Activated naive CD4-positive, alpha-beta T cell treated with anti-CD3 and anti-CD28 coated beads for 36 hours (primary cell): ENCODE data around the gene AOAH. TPM values are rescaled to one million over a fixed set of nuclear protein-coding genes. Genes with fewer than 3 reads are reported as not detected.

Experiments used
- CTCF ChIA-PET: fragments of 350-600 bp; sonication (Branson Sonifier 250); formaldehyde crosslinking; loops from one replicate; lab custom pipeline; 2021; ENCODE audit warnings: antibody characterized with exemption; lab: Charles Lee
- DNase-seq: peaks from one replicate; pipeline ENCODE4 v3.0.0-alpha.2; 2020
- H3K27ac Mint-ChIP-seq: one replicate; pipeline ENCODE4 v1.8.0; 2021; ENCODE audit warnings: mild to moderate bottlenecking, mixed read lengths
- H3K27me3 Mint-ChIP-seq: one replicate; pipeline ENCODE4 v1.8.0; 2021; ENCODE audit warnings: low read depth, mixed read lengths
- H3K36me3 Mint-ChIP-seq: one replicate; pipeline ENCODE4 v1.8.0; 2021; ENCODE audit warnings: low read depth, mixed read lengths
- H3K4me1 Mint-ChIP-seq: one replicate; pipeline ENCODE4 v1.8.0; 2021; ENCODE audit warnings: low read depth, mixed read lengths
- H3K4me3 Mint-ChIP-seq: one replicate; pipeline ENCODE4 v1.8.0; 2021; ENCODE audit warnings: mild to moderate bottlenecking, moderate library complexity, mixed read lengths
- H3K9me3 Mint-ChIP-seq: one replicate; pipeline ENCODE4 v1.8.0; 2021; ENCODE audit warnings: mixed read lengths
- intact Hi-C: fragments of 100-400 bp; cut with micrococcal nuclease; formaldehyde crosslinking; loops from one replicate; pipeline ENCODE4 v1.15.1; 2023
- total RNA-seq, 2 experiments: library from RNA; stranded (reverse); gene quantifications; one replicate each; pipeline ENCODE4 v1.2.3, GENCODE V29; 2021

Gene AOAH
- 1 to 10 TPM in 1 of 2 experiments, under 1 TPM in 1; 0.67 to 1.2 TPM for total RNA-seq

GRCh38 chr7:36723951-36724664 lies at the start of gene AOAH:
AOAH (minus strand) TSS chr7:36724494; CDS start chr7:36724148, 346 bp downstream.
- no peaks in the 10 kb centered on the region for H3K36me3 Mint-ChIP-seq
- H3K4me3 Mint-ChIP-seq, result peak within 1 kb of the TSS; percentile 63
- CTCF ChIA-PET, result interaction anchor here (0.7 kb wide), 2 partner anchors 62 to 120 kb away, joined by 3 read pairs; no protein-coding TSS in a partner anchor
- no peaks in the 10 kb centered on the region for H3K27me3 Mint-ChIP-seq
- peaks cover 70% of the 10 kb centered on the region for H3K4me1 Mint-ChIP-seq
- DNase-seq, result peak; percentile 88
- H3K27ac Mint-ChIP-seq, result peak within 1 kb of the TSS; percentile 84
- H3K9me3 Mint-ChIP-seq, result peaks cover 4% of the 10 kb centered on the region
- intact Hi-C loops, result loop anchor here (1.0 to 10.0 kb wide), 6 partner anchors 17 to 631 kb away; no protein-coding TSS in a partner anchor

GRCh38 chr7:36766451-36766850 lies 42.2 kb upstream of the AOAH start:
- H3K9me3 Mint-ChIP-seq, result no peaks in the 10 kb centered on the region
- no peaks in the 10 kb centered on the region for H3K36me3 Mint-ChIP-seq
- intact Hi-C loops, result no loop called here
- H3K27ac Mint-ChIP-seq, result no peak overlapping the region
- CTCF ChIA-PET, result interaction anchor here (1.3 kb wide), 1 partner anchor 11 kb away, joined by 4 read pairs; no protein-coding TSS in a partner anchor
- no peak overlapping the region for H3K4me3 Mint-ChIP-seq
- H3K4me1 Mint-ChIP-seq, result peaks cover 18% of the 10 kb centered on the region
- no peaks in the 10 kb centered on the region for H3K27me3 Mint-ChIP-seq
- no peak for DNase-seq

- Mint-ChIP-seq H3K4me3 (no peak overlapping the region), H3K4me1 (peaks cover 18% of the 10 kb centered on the region), H3K9me3 (no peaks in the 10 kb centered on the region), H3K36me3 (no peaks in the 10 kb centered on the region), H3K27me3 (no peaks in the 10 kb centered on the region), H3K27ac (no peak overlapping the region)
- intact Hi-C loops, result loop anchor here (2.0 kb wide), 1 partner anchor 19 kb away; no protein-coding TSS in a partner anchor
- no peak for DNase-seq
- CTCF ChIA-PET, result no interaction called here
These were observed 41.3 kb upstream of the AOAH start for GRCh38 chr7:36765605-36766004.

- CTCF ChIA-PET, result no interaction called here
- intact Hi-C loops, result loop anchor here (2.0 kb wide), 1 partner anchor 20 kb away; no protein-coding TSS in a partner anchor
These were observed 40.6 kb upstream of the AOAH start for GRCh38 chr7:36764929-36765328.

GRCh38 chr7:36763132-36763816 lies 39.0 kb upstream of the AOAH start:
- intact Hi-C loops, result no loop called here
- CTCF ChIA-PET, result no interaction called here
- no peaks in the 10 kb centered on the region for H3K36me3 Mint-ChIP-seq
- H3K9me3 Mint-ChIP-seq, result no peaks in the 10 kb centered on the region
- peaks cover 18% of the 10 kb centered on the region for H3K4me1 Mint-ChIP-seq
- H3K4me3 Mint-ChIP-seq, result no peak overlapping the region
- DNase-seq, result no peak
- H3K27ac Mint-ChIP-seq, result no peak overlapping the region
- no peaks in the 10 kb centered on the region for H3K27me3 Mint-ChIP-seq

More at GRCh38 chr7:36764929-36765328, 40.6 kb upstream of the AOAH start:
- Mint-ChIP-seq H3K9me3 (no peaks in the 10 kb centered on the region), H3K4me1 (peaks cover 18% of the 10 kb centered on the region), H3K36me3 (no peaks in the 10 kb centered on the region), H3K4me3 (no peak overlapping the region), H3K27ac (peak overlapping the region; percentile 15), H3K27me3 (no peaks in the 10 kb centered on the region)
- no peak for DNase-seq

- Mint-ChIP-seq H3K36me3 (no peaks in the 10 kb centered on the region), H3K4me1 (peaks cover 18% of the 10 kb centered on the region), H3K4me3 (no peak overlapping the region), H3K27me3 (no peaks in the 10 kb centered on the region), H3K9me3 (no peaks in the 10 kb centered on the region), H3K27ac (no peak overlapping the region)
- DNase-seq, result no peak
- intact Hi-C loops, result no loop called here
- CTCF ChIA-PET, result interaction anchor here (1.4 kb wide), 1 partner anchor 14 kb away, joined by 3 read pairs; no protein-coding TSS in a partner anchor
These were observed 38.1 kb upstream of the AOAH start for GRCh38 chr7:36762394-36762793.

- CTCF ChIA-PET, result interaction anchor here (0.7 to 1.4 kb wide), 3 partner anchors 9 to 274 kb away, joined by 3 to 6 read pairs (median 3); no protein-coding TSS in a partner anchor
- H3K27ac Mint-ChIP-seq, result no peak overlapping the region
- H3K9me3 Mint-ChIP-seq, result no peaks in the 10 kb centered on the region
- H3K36me3 Mint-ChIP-seq, result no peaks in the 10 kb centered on the region
- H3K27me3 Mint-ChIP-seq, result no peaks in the 10 kb centered on the region
- no peak overlapping the region for H3K4me3 Mint-ChIP-seq
- intact Hi-C loops, result no loop called here
- no peak for DNase-seq
- H3K4me1 Mint-ChIP-seq, result peaks cover 18% of the 10 kb centered on the region
These were observed 37.5 kb upstream of the AOAH start for GRCh38 chr7:36761835-36762234.

- H3K27ac Mint-ChIP-seq, result no peak overlapping the region
- H3K4me3 Mint-ChIP-seq, result no peak overlapping the region
- intact Hi-C loops, result no loop called here
- no peaks in the 10 kb centered on the region for H3K27me3 Mint-ChIP-seq
- no peaks in the 10 kb centered on the region for H3K9me3 Mint-ChIP-seq
- no peak for DNase-seq
- H3K4me1 Mint-ChIP-seq, result peaks cover 18% of the 10 kb centered on the region
- H3K36me3 Mint-ChIP-seq, result no peaks in the 10 kb centered on the region
- CTCF ChIA-PET, result interaction anchor here (0.6 to 1.4 kb wide), 4 partner anchors 10 to 325 kb away, joined by 3 to 6 read pairs (median 4); no protein-coding TSS in a partner anchor
These were observed 36.8 kb upstream of the AOAH start for GRCh38 chr7:36760856-36761762.

GRCh38 chr7:36758879-36759278 lies 34.6 kb upstream of the AOAH start:
- no peak for DNase-seq
- H3K36me3 Mint-ChIP-seq, result no peaks in the 10 kb centered on the region
- H3K27me3 Mint-ChIP-seq, result no peaks in the 10 kb centered on the region
- no peak overlapping the region for H3K4me3 Mint-ChIP-seq
- H3K4me1 Mint-ChIP-seq, result no peaks in the 10 kb centered on the region
- H3K9me3 Mint-ChIP-seq, result no peaks in the 10 kb centered on the region
- H3K27ac Mint-ChIP-seq, result no peak overlapping the region
- CTCF ChIA-PET, result interaction anchor here (0.6 kb wide), 1 partner anchor 993 kb away, joined by 3 read pairs; no protein-coding TSS in a partner anchor
- intact Hi-C loops, result no loop called here

- no peak for DNase-seq
- no peaks in the 10 kb centered on the region for H3K27me3 Mint-ChIP-seq
- H3K27ac Mint-ChIP-seq, result no peak overlapping the region
- intact Hi-C loops, result no loop called here
- no peaks in the 10 kb centered on the region for H3K9me3 Mint-ChIP-seq
- no peak overlapping the region for H3K4me3 Mint-ChIP-seq
- CTCF ChIA-PET, result no interaction called here
- H3K4me1 Mint-ChIP-seq, result no peaks in the 10 kb centered on the region
- no peaks in the 10 kb centered on the region for H3K36me3 Mint-ChIP-seq
These were observed 31.2 kb upstream of the AOAH start for GRCh38 chr7:36755484-36755883.

GRCh38 chr7:36752026-36752711 lies 27.9 kb upstream of the AOAH start:
- no peak overlapping the region for H3K27ac Mint-ChIP-seq
- no peak overlapping the region for H3K4me3 Mint-ChIP-seq
- CTCF ChIA-PET, result interaction anchor here (0.7 kb wide), 1 partner anchor 980 kb away, joined by 3 read pairs; no protein-coding TSS in a partner anchor
- no peaks in the 10 kb centered on the region for H3K27me3 Mint-ChIP-seq
- DNase-seq, result no peak
- H3K4me1 Mint-ChIP-seq, result peaks cover 15% of the 10 kb centered on the region
- H3K9me3 Mint-ChIP-seq, result no peaks in the 10 kb centered on the region
- intact Hi-C loops, result no loop called here
- no peaks in the 10 kb centered on the region for H3K36me3 Mint-ChIP-seq
